G401.6 (cell line): Measurements from ENCODE around the gene SAP30L.

ENCODE experiments used
- FAIRE-seq: peaks from 2 replicates; lab custom pipeline; 2012; peaks lifted over from hg19 to GRCh38; lab: Jason Lieb, UNC

Gene SAP30L

DNA sequence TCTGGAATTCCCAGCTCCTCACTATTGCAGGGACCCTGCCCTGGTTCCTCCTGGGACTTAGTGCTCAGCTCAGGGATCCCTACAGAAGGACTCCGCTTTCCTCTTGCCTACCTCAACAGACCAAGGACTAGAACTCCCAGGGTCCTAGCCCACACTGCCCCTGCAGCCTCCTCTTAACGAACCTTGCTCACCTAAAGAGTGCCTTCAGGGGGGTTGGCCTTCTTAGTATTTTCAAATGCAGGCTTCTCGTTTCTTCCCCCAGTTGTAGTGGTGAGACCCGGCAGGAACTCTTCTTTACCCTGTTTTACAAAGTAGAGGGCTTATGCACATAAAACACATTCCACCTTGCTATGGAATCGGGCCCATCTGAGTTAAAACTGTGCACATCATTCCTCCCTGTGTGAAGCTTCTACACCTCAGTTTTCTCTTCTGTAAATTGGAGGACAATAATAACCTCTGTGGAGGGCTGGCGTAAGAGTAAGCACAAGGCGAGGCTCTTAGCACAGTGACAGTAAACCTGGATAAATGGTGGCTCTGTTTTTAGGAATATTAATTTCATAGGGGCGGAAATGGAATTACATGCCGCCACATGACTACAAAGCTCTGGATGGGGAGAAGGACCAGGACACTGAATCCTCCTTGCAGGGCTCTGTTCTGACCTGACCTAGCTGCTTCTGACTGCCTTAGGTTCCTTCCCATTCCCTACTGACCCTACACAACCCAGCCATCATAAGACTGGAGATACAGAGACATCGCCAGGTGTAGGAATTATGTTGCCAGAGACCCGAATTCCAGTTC lies 36.0 kb downstream of the SAP30L start:
- FAIRE-seq: no peak

DNA sequence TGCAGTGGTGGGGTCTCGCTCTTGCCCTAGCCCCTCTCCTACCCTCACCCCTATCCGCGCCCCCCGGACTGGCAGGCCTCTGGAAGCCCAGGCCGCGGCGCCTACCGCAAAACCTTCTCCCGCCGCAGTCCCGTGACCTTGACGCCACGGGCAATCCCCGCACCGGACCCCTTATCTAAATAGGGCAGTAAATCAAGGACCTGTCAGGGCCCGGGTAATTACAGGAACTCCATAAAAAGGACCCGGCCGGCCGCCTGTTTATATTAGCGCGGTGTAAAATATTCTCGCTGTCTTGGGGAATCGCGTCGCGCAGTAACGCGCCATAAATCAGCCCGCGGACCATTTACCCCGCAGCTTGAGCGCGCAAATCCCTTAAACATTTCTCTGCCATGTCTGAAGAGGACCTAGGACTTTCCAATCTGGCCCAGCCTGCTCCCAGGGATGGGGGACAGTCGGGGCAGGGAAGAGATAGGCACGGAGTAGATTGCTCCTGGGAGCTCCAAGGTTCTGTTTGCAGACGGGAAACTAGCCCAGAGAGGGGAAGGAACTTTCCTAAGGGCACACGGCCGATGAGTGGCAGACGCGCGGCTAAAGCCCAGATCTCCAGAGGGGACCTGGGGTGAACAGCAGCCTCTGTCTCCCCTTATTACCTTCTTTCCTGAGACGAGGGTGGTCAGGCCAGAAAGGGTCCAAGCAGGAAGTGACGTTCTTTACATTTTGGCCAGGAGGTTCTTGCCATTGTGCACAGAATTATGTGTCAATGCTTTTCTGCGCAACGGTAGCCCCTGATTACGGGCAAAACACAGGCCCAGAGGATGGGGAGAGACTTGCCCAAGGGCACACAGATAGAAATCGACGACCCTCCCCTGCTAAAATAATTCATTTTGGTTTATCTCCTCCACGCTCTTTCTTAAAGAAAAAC lies 37.0 kb downstream of the SAP30L start:
- no peak for FAIRE-seq

DNA sequence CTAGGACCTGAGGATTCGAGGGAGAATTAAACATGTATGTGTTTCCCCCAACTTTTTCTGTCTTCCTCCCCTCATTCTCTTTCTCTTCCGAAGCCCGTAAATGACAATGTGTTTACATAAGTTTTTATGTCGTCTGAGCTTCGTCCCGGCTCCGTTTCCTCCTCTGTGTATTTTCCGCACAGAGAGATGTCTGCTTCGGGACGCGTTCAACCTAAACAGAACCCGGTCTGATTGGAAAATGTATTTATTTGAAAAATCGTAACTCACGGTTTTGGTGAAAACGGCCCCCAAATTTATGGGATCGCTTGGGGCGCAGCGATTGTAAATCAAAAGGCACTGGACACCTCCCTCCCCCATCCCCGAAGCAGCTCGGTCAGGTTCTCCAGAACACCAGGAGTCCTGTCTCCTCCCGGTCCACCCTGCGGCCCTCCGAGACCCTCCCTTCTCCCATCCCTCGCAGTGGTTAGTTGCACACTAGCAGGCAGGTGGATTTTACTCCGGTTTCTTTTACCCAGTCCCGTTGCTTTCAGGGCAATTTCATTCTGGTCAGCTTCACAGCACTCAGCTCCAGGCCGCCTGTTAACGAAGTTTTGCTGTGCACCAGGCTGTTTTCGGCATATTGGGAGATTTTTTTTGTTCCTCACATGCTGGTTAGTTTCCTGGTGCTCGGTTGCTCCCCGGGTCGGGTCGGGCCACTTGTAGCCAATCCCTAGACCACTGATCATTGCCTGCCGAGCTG lies 38.0 kb downstream of the SAP30L start:
- FAIRE-seq: no peak

DNA sequence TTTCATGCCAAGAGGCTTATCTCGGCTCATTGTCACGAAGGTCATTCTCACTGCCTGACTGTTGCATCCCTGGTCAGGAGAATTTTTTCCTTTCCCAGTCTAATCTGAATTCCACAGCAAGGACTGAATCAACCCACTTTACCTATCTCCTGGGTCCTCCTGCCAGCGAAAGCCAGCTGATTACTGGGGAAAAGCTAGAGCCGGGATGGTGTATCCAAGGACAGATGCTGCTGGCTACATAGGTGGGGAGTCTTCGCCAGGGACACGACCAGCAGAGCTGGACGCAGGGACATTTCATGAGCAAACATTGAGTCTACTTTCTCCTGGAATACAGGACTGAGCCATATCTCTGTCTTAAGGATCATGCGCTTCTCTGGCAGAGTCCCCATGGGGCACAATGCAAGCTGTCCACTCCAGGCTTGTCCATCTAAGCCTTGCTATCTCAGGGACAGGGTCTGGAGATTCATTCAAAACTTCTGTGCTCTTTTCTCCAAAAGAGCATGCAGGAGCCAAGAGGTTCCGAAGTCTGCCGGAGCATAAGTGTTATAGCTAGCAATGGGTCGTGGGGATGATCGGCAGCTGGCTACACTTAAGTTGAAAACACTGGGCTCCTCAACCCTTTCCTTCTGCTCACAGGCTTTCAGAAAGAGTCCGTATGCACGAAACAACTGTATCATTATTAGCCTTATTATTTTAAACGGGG lies 38.7 kb downstream of the SAP30L start:
- FAIRE-seq: no peak

DNA sequence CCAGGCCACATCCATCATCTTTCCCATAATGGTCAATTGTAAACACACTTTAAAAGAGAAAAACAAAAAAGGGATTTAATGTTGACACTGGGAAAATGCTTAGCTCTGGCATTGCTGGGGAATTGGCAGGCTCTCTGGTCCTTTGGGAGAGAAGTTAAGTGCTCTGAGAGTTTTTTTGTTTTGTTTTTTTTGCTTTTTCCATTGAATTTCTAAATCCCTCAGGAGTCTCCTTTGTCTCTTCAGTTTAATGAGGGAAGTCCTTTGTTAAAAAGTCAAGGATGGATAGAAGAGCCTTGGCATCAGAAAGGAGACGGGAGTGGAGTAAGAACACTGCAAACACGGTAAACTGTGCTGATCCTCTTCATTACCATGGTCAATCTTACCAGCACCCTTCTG lies 39.3 kb downstream of the SAP30L start:
- FAIRE-seq: no peak

DNA sequence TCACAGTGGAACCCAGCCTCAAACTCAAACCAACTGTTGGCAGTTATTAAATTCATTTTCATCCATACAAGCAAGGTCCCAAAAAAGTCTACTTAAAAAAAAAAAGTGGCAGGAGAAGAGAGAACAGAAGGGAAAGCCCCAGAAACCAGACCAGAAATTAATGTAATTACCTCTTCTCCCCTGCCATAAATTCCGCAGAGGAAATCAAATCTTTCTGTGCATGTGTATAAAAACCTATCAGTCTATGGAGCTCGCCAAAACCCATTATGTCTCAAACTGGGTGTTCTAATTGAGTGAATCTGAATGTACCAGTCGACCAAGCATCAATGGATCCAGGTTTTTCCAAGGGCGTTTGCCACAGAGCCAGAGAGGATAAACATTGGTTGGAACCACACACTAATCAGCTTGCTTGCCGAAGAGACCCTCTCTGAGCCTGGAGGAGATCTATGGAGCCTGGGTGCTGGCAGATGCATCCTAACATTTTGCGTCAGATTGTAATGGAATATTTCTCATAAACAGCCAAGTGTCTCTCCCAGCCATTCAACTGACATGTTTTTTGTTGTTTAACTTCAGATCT lies 40.1 kb downstream of the SAP30L start:
- no peak for FAIRE-seq

DNA sequence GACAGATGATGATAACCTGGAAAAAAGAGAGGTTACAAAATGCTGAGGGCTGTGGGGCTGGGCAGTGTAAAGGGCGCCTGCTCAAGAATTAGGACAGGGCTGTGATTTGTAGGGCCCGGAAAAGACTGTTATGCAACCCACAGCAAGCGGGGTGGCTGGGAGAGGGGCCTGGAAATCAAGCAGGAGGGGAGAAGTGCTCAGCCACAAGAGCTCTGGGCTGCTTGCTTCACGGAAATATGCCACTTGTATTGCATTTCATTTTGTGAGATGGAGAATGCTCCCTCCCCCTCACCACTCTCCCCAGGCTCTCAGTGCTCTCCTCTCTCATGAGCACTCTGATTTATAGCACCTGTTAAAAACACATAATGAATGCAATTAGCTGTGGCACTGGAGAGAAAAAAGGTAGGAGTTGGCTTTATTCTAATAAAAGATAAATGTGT lies 40.6 kb downstream of the SAP30L start:
- no peak for FAIRE-seq

DNA sequence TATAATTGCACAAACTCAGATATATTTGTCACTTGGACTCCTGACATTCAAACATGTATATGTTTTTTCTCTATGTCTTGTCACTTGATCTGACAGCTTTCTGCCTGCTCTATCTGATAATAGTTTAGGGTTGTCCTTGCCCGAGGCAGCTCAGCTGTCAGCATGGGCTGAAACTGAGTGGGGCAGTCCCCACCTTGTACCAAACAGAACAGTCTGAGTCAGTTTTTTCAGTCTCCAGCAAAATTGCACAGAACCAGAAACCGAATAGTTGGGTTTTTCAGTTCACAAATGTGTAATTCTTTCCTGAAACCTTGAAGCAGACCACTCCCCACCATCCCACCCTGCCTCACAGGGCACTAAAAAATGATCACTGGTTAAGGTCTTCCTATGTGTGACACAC lies 41.7 kb downstream of the SAP30L start:
- FAIRE-seq: no peak

DNA sequence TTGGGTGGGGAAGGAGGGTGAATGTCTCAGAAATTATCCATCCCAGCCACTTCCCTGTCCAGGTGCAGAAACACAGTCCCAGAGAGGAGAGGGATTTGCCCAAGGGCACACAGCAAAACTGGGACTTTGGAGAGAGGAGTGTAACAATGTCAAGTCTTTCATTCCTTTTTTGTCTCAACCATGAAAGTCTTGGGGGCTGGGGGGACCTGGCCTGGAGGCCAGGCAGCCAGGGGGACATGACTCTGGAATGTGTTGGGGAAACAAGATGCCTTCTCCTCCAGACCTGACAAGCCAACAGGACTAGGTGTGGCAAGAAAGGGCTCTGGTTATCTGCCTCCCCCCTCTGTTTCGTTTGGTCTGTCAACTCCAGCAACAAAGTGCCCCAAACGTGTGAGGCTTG lies 46.1 kb downstream of the SAP30L start:
- no peak for FAIRE-seq

DNA sequence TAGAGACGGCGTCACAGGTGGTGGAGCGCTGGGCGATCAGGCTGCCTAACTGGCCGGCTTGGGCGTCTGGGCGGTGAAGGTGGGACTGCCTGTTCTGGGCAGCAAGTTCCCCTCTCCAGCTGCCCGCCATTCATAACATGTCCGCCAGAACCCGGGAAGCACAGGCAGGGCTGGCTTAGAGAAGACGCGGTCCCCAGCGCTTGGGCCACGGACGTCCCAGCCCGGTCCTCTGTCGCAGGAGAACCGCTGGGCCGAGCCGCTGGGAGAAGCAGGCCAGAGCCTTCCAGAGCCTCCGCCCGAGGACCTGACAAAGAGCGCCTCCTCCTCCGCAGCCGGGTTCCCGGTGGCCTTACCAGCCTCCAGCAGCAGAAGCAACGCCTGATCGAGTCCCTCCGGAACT lies 47.5 kb downstream of the SAP30L start:
- no peak for FAIRE-seq

DNA sequence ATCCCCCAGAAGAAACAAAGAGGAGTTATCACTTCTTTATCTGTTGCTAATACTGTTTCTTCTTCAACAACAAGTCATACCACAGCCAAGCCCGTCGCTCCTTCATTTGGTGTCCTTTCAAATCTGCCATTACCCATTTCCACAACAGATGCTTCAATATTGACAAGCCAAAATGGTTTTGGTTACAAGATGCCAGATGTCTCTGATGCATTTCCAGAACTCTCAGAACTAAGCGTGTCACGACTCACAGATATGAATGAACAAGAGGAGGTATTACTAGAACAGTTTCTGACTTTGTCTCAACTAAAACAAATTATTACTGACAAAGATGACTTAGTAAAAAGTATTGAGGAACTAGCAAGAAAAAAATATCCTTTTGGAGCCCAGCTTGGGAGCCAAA lies 48.2 kb downstream of the SAP30L start:
- FAIRE-seq: no peak

DNA sequence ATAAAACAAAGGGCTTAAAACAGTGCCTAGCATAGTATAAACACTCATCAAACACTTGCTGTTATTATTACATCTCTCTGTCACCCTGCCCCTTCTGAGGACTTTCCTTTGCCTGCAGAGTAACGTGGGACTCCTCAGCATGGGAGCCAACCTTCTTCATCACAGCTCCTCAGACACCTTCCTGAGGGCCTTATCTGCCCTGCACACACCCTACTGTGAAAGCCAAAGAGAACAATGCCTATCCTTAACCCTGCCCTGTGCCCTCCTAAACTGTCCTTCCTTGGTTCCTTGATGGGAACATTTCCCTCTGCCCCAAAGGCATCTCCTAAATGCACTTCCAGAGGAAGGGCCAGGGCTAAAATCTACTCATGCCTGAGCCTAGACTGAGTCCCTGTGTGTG lies 52.8 kb downstream of the SAP30L start:
- no peak for FAIRE-seq

DNA sequence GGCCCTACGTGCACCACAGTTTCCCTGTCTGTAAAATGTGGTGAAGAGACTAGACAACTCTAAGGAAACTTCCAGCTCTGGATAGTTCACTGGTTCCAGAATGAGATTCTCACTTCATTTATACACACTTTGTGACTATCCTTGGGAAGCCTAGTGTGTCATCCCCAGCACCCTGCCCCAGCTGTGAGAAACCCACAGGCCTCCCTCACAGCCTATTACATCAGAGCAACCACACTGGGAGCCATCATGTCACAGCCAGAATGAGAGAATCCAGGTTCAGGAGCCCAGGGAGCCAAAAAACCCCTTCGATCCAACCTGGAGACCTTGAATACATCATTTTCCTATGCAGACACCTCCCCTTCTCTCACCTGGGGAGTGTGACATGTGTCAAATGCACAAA lies 53.2 kb downstream of the SAP30L start:
- no peak for FAIRE-seq

DNA sequence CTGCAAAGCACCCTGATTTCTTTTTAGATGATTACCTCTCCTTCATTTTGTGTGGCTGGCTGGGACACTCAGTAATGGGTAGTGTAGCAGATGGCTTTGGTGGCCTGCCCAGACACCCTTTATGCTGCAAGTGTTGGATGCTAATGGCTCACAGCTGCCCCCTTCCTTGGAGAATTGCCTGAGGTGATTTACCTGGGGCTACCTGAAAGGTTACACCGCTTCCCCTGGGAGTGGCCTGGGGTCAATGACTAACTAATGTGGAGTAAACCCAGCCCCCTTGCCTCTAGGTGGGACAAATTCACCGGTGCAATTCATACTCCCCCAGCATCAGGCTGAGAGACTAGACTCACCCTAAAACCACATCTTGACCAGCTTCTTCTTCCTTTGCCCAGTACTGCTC lies 55.8 kb downstream of the SAP30L start:
- no peak for FAIRE-seq

DNA sequence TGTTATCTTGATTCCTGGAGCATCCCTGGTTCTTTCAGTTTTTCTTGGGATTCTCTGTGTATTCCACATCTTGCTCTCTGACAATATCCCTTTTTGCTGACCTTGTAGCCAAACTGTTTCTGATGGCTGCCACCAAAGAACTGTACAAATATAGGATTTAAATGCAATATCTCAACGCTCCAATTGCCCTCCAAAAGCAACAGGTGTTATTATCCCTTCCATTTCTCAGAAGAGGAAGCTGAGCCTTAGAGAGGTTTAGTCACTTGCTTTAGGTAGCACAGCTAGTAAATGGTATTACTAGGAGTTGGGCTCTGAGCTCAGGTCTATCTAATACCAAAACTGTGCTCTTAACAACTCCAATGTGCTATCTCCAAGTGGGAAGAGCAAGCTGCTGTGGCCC lies 56.4 kb downstream of the SAP30L start:
- FAIRE-seq: no peak

DNA sequence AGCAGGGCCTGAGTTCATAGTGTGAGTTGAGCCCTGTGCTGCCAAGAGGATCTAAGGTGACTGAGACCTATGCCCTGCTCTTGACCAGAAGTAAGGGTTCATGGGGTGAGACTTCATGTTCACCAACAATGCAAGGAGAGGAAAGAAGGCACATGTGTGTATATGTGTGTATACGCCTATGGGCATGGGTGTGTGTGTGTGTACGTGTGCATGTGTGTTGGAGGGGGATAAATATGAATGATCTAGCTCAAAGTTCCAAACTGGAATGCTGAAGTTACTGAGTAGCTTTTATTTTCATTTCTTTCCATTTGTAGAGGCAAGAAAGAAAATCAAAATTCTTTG lies 57.9 kb downstream of the SAP30L start:
- no peak for FAIRE-seq

DNA sequence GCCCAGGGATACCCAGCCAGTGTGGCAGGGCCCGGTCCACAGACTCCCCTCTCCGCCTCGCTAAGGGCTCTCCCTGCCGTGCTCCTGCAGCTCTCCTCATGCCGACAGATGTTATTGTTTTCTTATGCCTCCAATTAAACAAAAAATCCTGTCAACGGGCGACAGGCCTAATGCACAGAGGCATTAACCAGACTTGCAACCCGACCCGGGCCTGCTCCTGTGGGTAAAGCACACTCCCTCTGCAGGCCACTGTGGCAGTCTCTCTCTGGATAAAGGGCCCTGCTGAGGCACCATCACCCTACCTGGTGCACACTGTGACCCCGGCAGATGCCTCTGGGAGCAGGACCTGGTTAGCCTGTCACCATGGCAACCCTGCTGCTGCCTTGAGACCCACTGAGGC lies 59.8 kb downstream of the SAP30L start:
- no peak for FAIRE-seq

DNA sequence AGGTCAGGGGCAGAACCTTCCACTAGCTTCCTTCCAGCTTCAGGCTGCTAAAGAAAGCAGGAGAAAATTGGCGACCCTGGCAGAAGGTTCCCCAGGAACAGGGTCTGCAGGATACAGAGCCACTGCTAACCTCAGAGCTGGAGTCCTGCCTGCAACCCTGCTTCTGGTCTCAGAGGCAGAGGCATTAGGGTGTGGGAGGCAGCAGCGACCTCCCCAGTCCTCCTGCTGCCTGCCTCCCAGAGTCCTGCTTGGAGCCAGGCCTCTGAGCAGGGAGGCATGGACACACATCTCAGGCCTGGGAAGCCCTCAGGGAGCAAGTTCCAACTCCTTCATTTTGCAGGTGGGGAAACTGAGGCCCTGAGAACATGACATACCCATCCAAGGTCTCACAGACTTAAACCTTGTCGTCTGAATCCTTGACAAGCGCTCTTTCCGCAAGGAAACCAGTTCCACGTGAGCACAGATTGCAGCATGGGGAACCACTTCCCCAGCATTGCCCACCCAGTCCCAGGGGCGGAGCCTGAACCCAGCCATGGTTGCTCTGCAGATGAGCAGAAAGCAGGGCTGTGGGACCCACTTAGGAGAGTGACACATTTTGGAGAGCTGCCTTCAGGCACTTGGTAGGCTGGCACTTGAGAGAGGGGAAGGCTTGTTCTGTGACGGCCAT lies 60.4 kb downstream of the SAP30L start:
- no peak for FAIRE-seq

DNA sequence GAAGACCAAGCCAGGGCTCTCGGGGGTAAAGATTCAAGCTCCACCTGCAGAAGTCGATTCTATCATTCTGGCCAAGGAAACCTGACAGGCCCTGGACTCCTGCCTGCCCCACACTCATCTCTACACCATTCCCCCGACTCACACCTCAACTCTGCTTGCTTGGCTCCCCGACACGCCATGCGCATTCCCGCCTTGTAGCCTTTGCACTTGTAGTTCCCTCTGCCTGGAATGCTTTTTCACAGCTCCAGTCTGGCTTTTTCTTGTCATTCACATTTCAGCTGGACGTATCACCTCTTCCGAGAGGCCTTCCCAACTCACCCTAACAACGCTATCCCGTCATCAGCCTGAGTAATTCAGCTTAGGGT lies 60.9 kb downstream of the SAP30L start:
- FAIRE-seq: no peak

DNA sequence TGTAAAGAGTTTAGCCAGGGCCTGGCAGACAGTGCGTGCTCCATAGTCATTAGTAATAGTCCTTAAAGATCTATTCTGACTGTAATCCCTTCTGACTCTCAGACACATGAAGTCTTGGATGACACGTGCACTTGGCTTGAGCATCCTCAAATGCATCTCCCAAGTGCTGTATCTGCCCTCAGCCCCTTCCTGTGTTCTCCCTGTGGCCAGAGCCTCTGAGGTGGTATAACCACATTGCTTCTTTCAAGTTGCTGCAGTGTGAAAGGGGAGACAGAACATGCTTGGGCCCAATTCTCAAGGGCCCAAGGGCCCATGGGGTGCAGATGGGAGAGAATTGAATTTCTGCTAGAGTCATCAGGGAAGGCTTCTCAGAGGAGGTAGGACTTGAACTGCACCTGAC lies 62.3 kb downstream of the SAP30L start:
- no peak for FAIRE-seq

DNA sequence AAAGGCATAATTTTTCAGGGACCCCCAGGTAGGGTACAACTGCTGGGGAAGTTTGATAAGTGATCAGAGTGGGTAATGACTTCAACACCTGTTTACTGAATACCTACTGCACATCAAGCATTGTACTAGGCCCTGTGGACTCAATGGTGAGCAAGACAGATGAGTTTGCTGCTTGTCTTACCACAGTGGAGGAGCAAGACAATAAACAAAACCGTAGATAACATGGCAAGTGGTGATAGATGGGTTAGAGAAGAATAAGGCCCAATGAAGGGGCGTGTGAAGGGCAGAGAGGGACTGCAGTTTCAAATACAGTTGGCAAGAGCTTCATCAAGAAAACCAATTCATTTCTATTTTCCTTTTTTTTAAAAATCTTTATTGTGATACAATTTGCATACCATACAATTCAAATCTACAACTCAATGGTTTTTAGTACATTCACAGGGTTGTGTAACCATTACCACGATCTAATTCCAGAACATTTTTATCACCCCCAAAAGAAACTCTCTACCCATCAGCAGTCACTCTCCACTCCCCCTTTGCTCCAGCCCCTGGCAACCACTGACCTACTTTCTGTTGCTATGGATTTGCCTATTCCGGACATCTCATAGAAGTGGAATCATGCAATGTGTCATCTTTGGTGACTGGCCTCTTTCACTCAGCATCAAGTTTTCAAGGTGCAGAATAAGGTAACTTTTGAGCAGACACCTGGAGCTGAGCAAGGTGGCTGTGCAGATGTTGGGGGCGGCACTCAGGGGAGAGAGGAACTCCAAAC lies 64.2 kb downstream of the SAP30L start:
- FAIRE-seq: no peak
